Measurements from ENCODE around the gene PLA1A.
"Not testable (repeated sequence)": the region's sequence is repeated elsewhere in the genome, so short reads cannot be mapped to it uniquely, and the experiment has no call there.

Gene PLA1A

GRCh38 chr3:119676771-119677640 is 79.3 kb downstream of the PLA1A start, which contains the start of gene COX17:
Gene COX17, minus strand, starts transcription at chr3:119677406. Its CDS starts 96 bp downstream, at chr3:119677310.
- DNase-seq (ENCODE audit: low read depth, low spot score): peak; percentile 97
- H3K4me3 ChIP-seq (ENCODE audit: low read length): peak within 1 kb of the TSS; percentile 63

- peak overlapping the region; percentile 63 for H3K4me3 ChIP-seq (ENCODE audit: low read length)
- DNase-seq (ENCODE audit: low read depth, low spot score): no peak
These were observed 79.9 kb downstream of the PLA1A start for GRCh38 chr3:119677641-119677934.

- DNase-seq (ENCODE audit: low read depth, low spot score); H3K4me3 ChIP-seq (ENCODE audit: low read length): not testable (repeated sequence)
These were observed 80.5 kb downstream of the PLA1A start for GRCh38 chr3:119678209-119678608.
